Skeletal muscle cell (primary cell): ENCODE data around the gene C9orf50.
"Not testable (repeated sequence)": the region's sequence is repeated elsewhere in the genome, so short reads cannot be mapped to it uniquely, and the experiment has no call there.

ENCODE experiments used
- DNase-seq: peaks from one replicate; pipeline ENCODE4 v3.0.0-alpha.2; 2010; ENCODE audit warnings: low read depth
- H3K4me3 ChIP-seq: 2 replicates; pipeline ENCODE4 v1.5.1; 2011; ENCODE audit warnings: low read depth, mild to moderate bottlenecking, control low read depth, low read length, moderate library complexity

Gene C9orf50

DNA sequence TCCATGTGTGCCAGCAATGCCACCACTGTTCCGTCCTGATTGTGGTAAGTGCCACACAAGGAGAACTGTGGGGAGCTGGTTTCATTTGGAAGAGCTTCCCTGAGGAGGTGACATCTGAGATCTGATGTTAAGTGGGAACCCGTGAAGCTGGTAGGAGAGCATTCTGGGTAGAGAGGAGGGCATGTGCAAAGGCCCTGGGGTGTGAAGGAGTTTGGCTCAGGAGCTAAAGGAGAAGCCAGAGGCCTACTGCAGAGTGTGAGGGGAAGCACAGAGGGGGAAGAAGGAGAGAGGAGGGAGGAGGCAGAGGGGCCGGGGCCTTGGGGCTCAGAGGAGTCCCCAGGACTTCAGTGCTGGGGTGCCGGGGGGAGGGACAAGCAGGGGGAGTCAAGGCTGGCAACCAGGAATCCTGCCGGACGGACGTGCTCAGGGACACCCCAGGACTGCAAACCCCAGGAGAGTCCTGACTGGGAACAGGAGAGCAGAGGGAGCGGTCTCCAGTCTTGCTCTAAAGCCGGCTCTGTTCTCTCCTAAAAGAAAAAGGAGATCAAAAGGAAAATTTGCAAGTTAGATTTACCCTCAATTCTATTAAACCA is 19.7 kb downstream of the C9orf50 start:
- no peak overlapping the region for H3K4me3 ChIP-seq
- DNase-seq = no peak

DNA sequence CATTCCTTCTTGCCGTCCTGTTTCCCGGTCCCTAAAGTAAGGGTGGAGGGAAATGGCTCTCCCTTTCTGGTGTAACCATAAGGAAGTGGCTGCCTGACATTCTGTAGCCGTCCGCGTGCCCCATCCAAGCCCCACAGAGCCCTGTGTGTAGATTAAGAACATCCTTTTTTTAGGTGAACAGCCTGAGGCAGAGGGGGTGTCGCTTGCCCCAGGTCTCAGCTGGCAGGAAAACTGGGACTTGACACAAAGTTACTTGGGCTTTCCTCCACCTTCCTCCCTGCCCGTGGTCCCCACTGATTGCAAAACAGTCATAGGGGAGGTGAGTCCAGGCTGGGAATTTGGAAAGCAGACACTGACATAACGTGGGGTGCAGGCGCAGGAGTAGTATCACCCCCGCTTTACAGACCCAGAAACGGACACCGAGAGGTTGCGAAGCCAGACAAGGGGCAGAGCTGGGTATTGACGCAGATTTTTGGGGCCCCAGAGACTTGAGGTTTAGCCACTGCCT is 22.8 kb downstream of the C9orf50 start:
- DNase-seq = no peak
- H3K4me3 ChIP-seq = peak overlapping the region; percentile 46

DNA sequence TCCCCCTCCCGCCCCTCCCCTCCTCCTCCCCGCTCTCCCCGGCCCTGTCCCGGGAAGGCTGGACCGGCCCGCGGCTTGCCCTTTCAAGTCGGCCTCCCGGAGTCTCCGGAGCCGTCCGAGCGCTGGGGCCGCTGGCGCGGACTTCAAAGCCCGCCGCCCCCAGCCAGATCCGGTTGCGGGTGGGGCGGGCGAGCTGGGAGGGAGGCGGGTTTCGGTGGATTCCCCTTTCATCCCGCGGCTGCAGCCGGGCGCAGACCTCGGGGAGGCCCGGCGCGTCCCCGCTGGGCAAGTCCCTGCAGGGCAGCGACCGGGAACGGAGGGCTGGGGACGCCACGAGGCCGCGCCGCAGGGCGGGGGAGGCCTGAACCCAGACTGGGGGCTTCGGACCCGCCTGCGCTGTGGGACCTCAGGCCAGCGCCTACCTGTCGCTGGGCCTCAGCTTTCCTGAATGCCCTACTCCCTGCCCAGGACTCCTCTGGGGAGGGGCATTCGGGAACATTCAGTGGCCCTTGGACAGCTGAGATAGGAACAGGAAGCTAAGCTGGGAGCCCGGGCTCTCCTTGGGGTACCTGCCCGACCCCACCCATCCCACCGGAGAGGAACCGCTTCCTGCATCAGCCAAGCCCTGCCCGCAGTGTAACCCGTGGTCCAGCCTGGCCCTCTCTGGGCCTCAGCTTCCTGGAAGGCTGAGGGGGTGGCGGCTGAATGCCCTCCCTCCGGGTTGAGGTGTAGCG is 23.4 kb downstream of the C9orf50 start:
- DNase-seq = no peak
- H3K4me3 ChIP-seq = peak overlapping the region; percentile 46

DNA sequence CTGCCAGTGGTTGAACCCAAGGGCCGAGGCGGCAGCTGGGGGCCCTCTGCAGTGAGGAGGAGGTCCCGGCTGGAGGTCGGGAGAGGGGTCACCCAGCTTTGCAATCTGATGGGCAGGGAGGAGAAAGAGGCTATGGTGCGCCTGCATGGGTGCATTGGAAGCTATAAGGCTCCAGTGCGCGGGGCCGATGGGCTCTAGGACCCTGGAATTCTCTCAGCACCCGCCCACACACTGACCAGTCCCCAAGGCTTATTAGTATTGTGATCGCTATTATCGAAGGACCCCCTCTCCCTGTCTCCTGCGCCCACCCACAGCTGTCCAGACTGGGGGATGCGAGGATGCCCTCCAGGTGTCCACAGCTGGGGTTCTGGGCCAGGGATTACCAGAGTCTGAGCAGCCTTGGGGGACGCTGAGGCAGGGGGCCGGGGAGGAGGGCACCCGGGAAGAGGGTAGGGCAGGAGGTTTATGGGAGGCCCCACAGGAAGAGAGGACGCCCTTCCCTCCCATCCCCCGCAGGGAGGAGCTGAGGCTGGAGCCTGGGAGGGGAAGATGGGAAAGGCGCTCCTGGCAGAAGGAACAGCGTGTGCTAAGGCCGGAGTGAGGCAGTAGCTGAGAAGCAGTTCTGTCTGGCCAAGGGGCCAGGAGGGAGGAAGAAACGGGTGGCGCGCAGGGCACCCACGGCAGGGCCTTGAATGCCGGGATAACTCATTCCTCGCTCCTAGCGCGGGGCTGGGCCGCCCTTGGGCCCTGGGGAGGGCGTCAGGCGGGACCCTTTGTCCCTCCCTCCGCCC is 24.2 kb downstream of the C9orf50 start:
- peak overlapping the region; percentile 46 for H3K4me3 ChIP-seq
- DNase-seq = peak; percentile 67

DNA sequence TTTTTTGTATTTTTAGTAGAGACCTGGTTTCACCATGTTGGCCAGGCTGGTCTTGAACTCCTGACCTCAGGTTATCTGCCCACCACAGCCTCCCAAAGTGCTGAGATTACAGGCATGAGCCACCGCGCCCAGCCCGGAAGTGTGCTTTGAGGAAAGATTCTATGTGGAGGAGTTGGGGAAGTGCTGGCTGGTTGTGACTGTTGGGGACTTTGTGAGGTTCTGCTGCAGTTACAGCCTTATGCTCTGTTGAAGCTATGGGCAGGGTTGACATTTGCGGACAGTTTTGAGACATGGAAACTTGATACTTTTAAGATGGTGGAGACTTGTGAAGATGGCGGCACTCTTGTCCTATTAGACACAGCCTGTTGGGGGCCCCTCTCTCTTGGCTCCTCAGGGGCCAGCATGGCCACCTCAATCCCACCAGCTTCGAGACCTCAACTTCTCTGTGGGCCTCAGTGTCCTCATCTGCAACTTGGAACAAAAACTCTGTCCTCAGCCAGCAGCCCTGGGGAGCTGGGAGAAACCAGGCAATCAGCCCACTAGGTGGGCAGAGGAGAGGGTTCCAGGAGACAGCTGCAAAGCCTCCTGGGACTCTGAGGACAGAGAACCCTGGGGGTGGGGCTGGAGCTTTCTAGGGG is 24.9 kb downstream of the C9orf50 start:
- no peak overlapping the region for H3K4me3 ChIP-seq
- no peak for DNase-seq

DNA sequence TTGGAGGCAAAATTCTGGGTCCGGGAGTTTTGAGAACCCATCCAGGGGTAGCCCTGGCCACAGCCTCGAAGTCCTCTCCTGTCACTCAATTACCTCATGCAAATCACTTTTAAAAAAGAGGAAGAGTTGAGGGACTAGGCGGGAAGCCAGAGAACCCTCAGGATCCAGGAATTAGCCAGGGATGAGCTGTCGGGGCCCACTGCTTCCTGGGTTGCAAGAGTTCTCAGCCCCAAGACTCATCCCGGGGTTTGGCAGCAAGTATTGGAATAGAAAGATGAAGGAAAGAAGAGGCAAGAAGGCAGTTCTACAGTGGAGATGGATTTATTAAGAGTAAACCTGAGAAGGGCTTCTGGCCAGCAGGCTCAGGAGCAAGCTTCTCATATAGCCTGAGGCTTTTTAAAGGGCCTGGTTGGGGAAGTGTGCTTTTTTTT is 25.6 kb downstream of the C9orf50 start:
- H3K4me3 ChIP-seq = no peak overlapping the region
- DNase-seq = peak; percentile 33

DNA sequence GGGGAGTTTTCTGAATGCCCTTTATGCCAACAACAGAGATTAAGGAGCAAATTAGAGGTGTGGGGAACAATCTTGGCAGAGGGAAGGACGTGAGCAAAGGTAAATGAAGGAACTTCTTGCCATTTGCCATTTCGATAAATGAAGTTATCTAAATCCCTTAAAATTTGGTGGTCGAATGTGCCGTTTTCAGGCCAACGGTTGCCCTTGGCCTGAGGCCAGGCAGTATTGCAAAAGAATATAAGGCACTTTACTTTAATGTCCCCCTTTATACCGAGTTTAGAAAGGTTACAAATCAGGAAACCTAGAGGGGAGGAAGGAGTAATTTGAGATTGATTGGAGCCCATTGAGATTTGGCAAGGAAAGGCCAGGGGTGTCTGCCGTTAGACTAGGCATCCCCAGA is 26.3 kb downstream of the C9orf50 start:
- no peak for DNase-seq
- H3K4me3 ChIP-seq = no peak overlapping the region

DNA sequence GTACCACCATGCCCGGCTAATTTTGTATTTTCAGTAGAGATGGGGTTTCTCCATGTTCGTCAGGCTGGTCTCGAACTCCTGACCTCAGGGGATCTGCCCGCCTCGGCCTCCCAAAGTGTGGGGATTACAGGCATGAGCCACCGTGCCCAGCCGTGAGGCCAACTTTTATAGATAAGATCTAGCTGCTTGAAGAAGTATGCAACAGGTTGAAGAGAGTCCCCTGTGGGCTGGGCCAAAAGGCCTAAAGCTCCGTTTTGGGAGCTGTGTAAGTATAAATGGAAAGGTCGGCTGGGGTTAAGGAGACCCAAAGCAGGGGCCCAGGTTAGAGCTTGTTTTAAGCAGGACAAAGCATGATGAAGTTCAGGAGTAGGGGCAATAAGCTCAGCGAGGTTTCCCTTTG is 28.1 kb downstream of the C9orf50 start:
- not testable (repeated sequence) for DNase-seq, H3K4me3 ChIP-seq

DNA sequence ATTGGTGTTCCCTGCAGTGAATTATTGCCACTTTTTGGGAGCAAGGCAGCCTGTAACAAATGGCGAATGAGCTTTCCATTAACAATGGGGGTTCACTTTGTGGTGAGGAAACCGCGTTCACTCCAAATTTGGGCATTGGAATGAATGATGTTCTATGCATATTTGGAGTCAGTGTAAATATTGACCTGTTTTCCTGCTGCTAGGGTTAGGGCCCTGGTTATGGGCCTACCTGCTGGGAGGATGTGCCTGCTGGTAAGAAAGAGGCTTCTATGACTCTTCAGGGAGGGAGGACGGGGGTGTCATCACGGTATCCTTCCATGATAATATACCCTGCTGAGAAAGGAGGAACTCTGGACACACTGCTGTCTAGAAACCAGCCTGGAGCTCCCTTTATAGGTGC is 29.0 kb downstream of the C9orf50 start:
- no peak overlapping the region for H3K4me3 ChIP-seq
- no peak for DNase-seq

DNA sequence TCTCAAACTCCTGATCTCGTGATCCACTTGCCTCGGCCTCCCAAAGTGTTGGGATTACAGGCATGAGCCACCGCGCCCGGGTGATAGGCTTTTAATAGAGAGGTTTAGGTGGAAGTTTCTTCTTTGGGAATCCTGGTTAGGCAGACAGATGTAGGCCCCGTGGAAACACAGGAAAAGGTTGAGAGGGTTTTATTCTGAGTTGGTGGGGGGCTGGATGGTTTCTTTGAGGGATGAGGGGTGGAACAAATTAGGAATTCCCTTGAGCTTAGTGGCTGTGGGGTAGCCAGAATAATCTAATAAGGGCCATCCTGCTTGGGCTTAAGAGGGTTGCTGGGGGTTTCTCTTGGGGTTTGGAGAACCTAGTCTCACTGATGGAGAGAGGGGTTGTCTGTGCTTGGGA is 30.4 kb downstream of the C9orf50 start:
- no peak overlapping the region for H3K4me3 ChIP-seq
- DNase-seq = no peak

DNA sequence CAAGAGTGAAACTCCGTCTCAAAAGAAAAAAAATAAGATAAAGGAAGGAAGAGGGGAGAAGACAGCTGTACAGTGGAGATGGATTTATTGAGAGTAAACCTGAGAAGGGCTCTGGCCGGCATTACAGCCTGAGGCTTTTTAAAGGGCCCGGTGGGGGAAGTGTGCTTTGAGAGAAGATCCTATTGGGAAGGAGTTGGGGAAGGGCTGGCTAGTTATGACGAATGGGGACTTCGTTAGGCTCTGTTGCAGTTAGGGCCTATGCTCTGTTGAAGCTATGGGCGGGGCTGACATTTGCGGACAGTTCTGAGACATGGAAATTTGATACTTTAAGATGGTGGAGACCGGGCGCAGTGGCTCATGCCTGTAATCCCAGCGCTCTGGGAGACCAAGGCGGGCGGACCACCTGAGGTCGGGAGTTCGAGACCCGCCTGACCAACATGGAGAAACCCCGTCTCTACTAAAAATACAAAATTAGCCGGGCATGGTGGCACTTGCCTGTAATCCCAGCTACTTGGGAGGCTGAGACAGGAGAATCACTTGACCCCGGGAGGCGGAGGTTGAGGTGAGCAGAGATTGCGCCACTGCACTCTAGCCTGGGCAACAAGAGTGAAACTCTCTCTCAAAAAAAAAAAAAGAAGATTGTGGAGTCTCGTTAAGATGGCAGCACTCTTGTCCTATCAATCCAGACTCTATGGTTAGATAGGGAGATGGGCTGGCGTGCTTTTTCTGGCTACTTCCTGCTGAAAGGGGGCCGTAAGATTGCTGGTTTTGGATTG is 33.2 kb downstream of the C9orf50 start:
- H3K4me3 ChIP-seq = no peak overlapping the region
- peak; percentile 30 for DNase-seq

DNA sequence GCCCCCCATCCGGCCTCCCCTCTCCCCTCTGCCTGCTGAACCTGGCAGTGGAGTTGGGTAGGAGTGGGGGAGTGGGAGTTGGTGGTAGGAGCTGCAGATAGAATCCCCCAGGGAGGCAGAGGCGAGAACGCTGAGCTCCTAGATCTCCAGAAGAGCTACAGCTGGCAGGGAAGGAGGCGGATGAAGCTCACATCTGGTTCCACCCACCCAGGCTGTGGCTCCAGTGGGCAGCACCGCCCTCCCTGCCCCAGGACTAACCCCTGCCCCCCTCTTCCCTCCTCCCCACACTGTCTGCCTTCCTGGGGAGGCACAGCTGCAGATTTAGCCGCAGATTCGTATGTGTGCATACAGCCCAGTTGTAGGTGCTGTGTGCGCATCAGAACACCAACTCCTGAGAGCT is 34.2 kb downstream of the C9orf50 start:
- no peak overlapping the region for H3K4me3 ChIP-seq

DNA sequence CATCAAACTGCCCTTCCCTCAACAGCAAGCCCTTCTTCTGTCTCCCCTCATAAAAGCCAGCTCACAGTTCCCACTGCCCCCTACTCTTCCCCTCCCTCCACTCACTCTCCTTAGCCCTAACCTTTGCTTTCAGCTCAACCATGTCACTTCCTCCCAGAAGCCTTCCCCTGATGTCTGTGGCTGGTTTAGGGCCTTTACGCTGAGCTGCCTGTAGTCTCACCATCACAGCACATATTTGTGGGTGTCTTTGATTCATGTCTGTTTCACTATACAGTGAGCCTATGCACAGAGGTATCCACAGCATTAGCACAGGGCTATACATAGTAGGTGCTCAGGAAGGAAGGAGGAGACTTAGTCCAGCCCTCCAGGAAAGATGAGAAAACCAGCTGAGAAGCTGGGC is 34.7 kb downstream of the C9orf50 start:
- no peak overlapping the region for H3K4me3 ChIP-seq
- no peak for DNase-seq

More for the DNA sequence above, 34.2 kb downstream of the C9orf50 start:
- peak; percentile 31 for DNase-seq

DNA sequence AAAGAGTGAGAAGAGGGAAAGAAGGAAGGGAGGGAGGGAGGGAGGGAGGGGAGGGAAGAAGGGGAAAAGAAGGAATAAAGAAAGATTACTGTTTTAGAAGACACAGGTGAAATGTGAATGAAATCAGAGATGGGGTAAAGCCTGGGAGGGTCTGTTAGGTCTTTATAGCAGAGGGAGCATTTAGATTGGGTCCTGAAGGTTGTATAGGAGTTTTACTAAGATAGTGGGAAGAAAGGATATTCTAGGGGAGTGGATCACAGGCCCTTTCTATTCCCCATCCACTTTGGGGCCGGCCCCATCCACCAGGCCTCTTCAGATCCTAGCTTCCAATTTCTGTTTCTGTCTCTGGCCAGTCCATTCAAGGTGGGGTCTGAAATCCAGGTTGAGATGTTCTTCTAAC is 35.5 kb downstream of the C9orf50 start:
- H3K4me3 ChIP-seq = no peak overlapping the region
- no peak for DNase-seq

DNA sequence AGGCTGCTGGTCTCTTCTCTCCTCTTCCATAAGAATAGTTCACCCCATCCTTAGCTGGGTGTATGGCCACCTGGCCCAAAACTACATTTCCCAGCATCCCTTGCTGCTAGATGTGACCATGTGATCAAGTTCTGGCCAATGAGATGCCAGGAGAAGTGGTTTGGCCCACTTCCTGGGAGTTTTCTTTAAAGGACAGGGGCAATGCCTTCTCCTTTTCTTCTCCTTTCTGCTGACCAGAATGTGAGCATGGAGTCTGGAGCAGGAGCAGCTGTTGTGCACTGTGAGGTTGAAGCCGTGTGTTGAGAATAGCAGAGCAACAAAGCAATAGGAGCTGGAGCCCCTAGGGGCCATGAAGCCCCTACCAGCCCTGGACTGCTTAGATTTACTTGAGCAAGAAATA is 36.8 kb downstream of the C9orf50 start:
- DNase-seq = peak; percentile 64
- H3K4me3 ChIP-seq = no peak overlapping the region

DNA sequence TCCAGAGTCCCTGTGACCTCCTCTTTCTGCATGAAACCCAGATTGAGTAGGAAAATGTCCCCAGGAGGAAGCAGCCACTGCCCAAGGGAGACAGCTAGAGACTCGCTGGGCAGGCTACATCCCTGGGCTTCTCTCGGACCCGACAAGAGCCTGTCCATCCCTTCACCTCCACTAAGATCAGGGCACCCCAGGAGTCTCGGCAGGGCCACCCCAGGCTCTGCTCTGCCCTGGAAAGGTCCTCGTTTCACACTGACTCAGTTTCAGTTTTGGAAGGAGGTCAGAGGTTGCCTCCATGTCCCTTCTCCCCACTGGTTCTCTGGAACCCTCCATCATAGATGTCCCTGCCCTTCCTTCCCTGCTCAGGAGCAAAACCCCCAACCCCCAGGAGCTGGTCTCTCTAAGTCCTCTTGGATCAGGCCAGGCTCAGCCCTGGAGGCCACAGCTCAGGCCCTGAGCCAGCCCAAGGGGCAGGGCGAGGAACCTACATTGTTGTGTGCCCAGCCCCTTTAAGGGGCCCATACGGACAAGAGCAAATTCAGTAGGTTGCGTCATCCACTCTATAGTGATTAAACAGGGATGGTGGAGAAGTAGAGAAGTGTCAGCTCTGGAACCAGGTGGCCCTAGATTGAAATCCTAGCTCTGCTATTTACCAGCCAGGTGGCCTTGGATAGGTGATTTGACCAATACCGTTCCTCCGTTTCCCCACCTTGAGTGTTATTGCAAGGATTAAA is 37.4 kb downstream of the C9orf50 start:
- no peak for DNase-seq
- H3K4me3 ChIP-seq = no peak overlapping the region

DNA sequence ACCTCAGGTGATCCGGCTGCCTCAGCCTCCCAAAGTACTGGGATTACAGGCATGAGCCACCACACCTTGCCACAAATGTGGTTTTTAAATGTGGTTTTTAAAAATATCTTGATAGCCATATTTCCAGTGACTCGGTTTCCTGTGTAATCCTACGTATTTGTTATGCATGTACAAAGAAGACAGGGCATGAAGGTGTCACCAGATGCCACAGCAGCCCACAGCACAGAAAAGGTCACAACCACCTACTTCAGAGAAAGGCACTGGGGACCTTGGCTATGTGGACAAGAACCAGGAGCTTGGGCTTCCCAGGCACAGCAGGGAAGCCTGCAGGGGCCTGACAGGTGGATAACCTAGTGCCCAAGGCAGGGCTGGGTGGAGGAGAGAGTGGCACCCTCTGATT is 38.0 kb downstream of the C9orf50 start:
- no peak overlapping the region for H3K4me3 ChIP-seq
- DNase-seq = no peak

DNA sequence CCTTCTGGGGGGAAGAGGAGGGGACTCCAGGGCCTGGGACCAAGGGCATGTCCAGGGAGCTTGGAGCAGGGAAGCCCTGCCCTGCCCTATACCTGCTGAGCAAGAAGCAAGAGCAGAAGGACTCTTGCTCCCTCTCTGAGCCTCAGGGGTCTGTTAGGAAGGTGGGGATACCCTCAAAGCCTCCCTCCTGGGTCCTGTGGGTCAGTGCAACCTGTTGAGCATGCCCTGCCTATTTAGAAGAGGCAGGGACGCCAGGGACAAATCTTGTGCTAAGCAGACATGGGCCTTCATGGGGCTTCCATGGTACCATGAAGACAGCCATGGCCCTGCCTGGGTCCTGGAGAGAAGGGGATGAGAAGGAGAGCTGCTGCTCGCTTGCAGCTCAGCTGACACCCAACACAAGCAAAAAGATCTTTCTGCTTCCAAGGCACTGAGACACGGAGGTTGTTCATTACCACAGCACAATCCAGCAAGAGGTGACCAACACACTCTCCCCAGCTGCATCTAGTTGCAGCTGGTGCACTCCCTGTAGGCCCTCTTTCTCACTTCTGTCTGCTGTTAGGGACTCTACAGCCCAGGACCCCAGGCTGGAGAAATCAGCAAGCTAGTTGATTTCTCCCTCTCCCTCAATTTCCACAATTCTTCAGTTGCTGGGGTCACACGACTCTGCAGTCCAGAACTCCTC is 39.3 kb downstream of the C9orf50 start:
- H3K4me3 ChIP-seq = no peak overlapping the region
- DNase-seq = no peak
